Measurements from ENCODE around the gene PTPRCAP. TPM values are rescaled to one million over a fixed set of nuclear protein-coding genes. Genes with fewer than 3 reads are reported as not detected.

Gene PTPRCAP
- total and polyA plus RNA-seq, 3 experiments from 2014 or later: 145 to 1,075 (median 163) TPM

DNA sequence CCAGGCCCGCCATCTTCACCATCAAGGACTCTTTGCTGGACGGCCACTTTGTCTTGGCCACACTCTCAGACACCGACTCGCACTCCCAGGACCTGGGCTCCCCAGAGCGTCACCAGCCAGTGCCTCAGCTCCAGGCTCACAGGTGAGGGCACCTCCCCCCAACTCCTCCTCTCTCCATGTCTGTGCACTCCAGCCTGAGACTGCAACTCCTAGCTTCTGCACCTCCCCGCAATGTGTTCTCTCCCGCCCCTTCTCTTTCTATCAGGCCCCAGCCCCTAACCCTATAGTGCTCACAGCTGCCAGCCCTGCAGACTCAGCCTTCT lies 41.3 kb downstream of the PTPRCAP start:
- Histone ChIP-seq H3K4me1 (ENCODE audit: insufficient read depth, low read length) (peaks cover 52% of the 10 kb centered on the region), H3K4me3 (ENCODE audit: low read length) (no peak overlapping the region), H3K27ac (ENCODE audit: low read depth, low read length) (no peak overlapping the region), H3K36me3 (ENCODE audit: insufficient read depth, low read length) (peaks cover 24% of the 10 kb centered on the region), H3K9me3 (ENCODE audit: low read length) (no peaks in the 10 kb centered on the region), H3K27me3 (ENCODE audit: insufficient read depth, low read length, poor library complexity, severe bottlenecking) (no peaks in the 10 kb centered on the region)
- no peak for DNase-seq
- peaks cover 4 to 57% (median 4%) of the 10 kb centered on the region in 3 donors for H3K36me3 Mint-ChIP-seq
- no peaks in the 10 kb centered on the region for H3K27me3 Mint-ChIP-seq
- peak overlapping the region in 7 of 8 donors; percentile 42 to 95 (median 80) for H3K27ac Mint-ChIP-seq
- ChIA-PET POLR2A (interaction anchor here (0.6 to 0.7 kb wide), 2 partner anchors 13 to 44 kb away, joined by 3 to 4 read pairs; no protein-coding TSS in a partner anchor), CTCF (interaction anchor here (1.1 to 7.2 kb wide), 3 partner anchors 12 to 42 kb away, joined by 4 to 53 read pairs (median 6); partner anchors contain the start of gene PTPRCAP)
- peaks cover 38 to 72% (median 42%) of the 10 kb centered on the region in 3 donors for H3K4me1 Mint-ChIP-seq
- H3K4me3 Mint-ChIP-seq: peak overlapping the region in 2 of 7 donors; percentile 5 to 20
- H3K9me3 Mint-ChIP-seq: no peaks in the 10 kb centered on the region

DNA sequence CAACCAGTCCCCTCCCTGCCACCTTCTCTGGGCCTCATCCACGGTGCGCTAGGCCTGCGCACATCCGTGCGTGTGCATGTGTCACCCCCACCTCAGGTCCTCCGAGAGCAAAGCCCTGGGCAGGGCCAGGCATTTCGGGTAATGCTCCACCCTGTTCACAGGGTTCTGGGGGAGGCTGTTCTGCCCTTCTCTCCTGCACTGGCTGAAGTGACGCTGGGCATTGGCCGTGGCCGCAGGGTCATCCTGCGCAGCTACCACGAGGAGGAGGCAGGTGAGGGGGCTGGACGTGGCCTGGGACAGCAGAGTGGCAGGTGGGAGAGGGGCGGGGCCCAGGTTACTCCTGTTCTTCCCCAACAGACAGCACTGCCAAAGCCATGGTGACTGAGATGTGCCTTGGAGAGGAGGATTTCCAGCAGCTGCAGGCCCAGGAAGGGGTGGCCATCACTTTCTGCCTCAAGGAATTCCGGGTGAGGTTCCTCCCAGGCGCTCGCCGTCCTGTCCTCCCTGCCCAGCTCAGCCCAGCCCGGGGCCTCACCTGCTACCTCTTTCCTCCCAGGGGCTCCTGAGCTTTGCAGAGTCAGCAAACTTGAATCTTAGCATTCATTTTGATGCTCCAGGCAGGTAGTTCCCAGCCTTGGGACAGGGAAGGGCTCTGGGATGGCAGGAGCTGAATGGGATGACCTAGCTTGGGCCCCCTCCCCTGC lies 41.8 kb downstream of the PTPRCAP start:
- peaks cover 43 to 73% (median 44%) of the 10 kb centered on the region in 3 donors for H3K4me1 Mint-ChIP-seq
- CTCF ChIA-PET: interaction anchor here (1.4 to 7.2 kb wide), 2 partner anchors 12 to 42 kb away, joined by 4 to 53 read pairs; partner anchors contain the start of gene PTPRCAP
- Histone ChIP-seq H3K9me3 (ENCODE audit: low read length) (no peaks in the 10 kb centered on the region), H3K27ac (ENCODE audit: low read depth, low read length) (no peak overlapping the region), H3K4me1 (ENCODE audit: insufficient read depth, low read length) (peaks cover 53% of the 10 kb centered on the region), H3K36me3 (ENCODE audit: insufficient read depth, low read length) (peaks cover 24% of the 10 kb centered on the region), H3K27me3 (ENCODE audit: insufficient read depth, low read length, poor library complexity, severe bottlenecking) (no peaks in the 10 kb centered on the region), H3K4me3 (ENCODE audit: low read length) (no peak overlapping the region)
- POLR2A ChIA-PET: no interaction called here
- no peaks in the 10 kb centered on the region for H3K27me3 Mint-ChIP-seq
- DNase-seq: no peak
- H3K9me3 Mint-ChIP-seq: no peaks in the 10 kb centered on the region
- peaks cover 4 to 53% (median 4%) of the 10 kb centered on the region in 3 donors for H3K36me3 Mint-ChIP-seq
- peak overlapping the region in 5 of 8 donors; percentile 33 to 95 (median 80) for H3K27ac Mint-ChIP-seq
- H3K4me3 Mint-ChIP-seq: peak overlapping the region in 1 of 7 donors; percentile 78

DNA sequence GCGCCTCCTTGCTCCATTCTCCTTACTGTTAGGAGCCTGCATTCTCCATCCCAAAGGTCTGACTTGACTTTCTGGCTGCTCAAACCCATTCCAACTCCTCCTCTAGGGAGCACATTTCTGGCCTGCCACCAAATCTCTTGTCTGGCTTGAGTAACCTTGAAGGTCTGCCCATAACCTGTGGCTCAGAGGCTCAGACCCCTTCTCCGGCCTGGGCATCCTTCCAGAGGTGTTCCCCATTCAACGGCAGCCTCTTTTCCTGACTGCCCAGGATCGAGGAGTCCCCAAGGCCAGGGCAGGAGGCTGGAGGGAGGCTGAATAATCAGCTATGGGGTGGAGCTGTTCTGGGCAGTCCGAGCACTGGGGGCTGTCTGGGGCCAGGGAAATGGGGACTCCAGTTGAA lies 43.5 kb downstream of the PTPRCAP start:
- H3K36me3 Mint-ChIP-seq: peaks cover 4 to 39% (median 4%) of the 10 kb centered on the region in 3 donors
- ChIA-PET CTCF (interaction anchor here (0.8 kb wide), 1 partner anchor 20 kb away, joined by 3 read pairs; no protein-coding TSS in a partner anchor), POLR2A (interaction anchor here (1.4 kb wide), 1 partner anchor 10 kb away, joined by 3 read pairs; the partner anchor contains the start of gene TBC1D10C)
- no peaks in the 10 kb centered on the region for H3K9me3 Mint-ChIP-seq
- H3K36me3 ChIP-seq (ENCODE audit: insufficient read depth, low read length): peaks cover 18% of the 10 kb centered on the region
- no peak overlapping the region for H3K27ac ChIP-seq (ENCODE audit: low read depth, low read length)
- H3K4me1 ChIP-seq (ENCODE audit: insufficient read depth, low read length): peaks cover 42% of the 10 kb centered on the region
- no peaks in the 10 kb centered on the region for H3K9me3 ChIP-seq (ENCODE audit: low read length)
- H3K4me1 Mint-ChIP-seq: peaks cover 43 to 69% (median 48%) of the 10 kb centered on the region in 3 donors
- H3K4me3 Mint-ChIP-seq: peak overlapping the region; percentile 46 to 85 (median 61)
- no peaks in the 10 kb centered on the region for H3K27me3 Mint-ChIP-seq
- no peak overlapping the region for H3K4me3 ChIP-seq (ENCODE audit: low read length)
- peak overlapping the region in 5 of 8 donors; percentile 56 to 79 (median 75) for H3K27ac Mint-ChIP-seq
- no peaks in the 10 kb centered on the region for H3K27me3 ChIP-seq (ENCODE audit: insufficient read depth, low read length, poor library complexity, severe bottlenecking)
- DNase-seq: no peak

DNA sequence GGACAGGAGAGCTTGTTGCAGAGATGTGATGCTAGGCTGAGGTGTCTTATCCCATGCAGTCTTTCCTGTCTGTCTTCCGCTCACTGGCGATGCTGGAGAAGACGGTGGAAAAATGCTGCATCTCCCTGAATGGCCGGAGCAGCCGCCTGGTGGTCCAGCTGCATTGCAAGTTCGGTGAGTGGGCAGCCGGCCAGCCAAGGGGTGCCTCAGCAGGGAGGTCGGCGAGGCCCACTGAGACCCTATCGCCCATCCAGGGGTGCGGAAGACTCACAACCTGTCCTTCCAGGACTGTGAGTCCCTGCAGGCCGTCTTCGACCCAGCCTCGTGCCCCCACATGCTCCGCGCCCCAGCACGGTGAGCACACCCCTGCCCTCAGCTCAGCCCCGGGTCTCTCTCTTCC lies 44.0 kb downstream of the PTPRCAP start:
- peaks cover 43 to 66% (median 49%) of the 10 kb centered on the region in 3 donors for H3K4me1 Mint-ChIP-seq
- CTCF ChIA-PET: interaction anchor here (2.6 to 25.1 kb wide), 2 partner anchors 9 to 35 kb away, joined by 35 to 860 read pairs; partner anchors contain the start of genes POLD4, PPP1CA and TBC1D10C

DNA sequence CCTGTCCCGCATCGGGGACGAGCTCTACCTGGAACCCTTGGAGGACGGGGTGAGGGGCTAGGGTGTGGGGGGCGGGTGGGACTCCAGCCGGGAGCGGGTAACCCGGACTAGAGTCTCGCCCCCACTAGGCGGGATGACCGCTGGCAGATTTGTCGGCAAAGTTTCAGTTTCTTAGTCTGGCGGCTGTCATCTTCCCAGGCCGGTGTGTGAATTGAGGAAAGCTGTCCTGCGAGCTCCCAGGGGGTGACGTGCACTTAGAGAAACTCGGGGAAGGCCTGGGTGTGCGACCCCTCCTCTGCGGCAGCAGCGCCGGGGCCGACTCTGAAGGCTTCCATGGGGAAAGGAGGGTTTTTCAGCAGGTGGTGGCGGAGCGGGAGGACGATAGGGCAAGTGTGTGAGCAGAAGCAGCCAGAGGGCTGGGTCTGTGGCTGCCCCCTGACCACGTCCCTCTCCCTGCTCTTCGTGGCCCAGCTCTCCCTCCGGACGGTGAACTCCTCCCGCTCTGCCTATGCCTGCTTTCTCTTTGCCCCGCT lies 45.2 kb downstream of the PTPRCAP start:
- H3K9me3 ChIP-seq (ENCODE audit: low read length): no peaks in the 10 kb centered on the region
- POLR2A ChIA-PET: interaction anchor here (0.6 to 3.2 kb wide), 21 partner anchors 9 to 152 kb away, joined by 3 to 38 read pairs (median 6); partner anchors contain the start of genes AIP, CLCF1, CORO1B and POLD4
- Mint-ChIP-seq H3K9me3 (no peaks in the 10 kb centered on the region), H3K27me3 (no peaks in the 10 kb centered on the region), H3K36me3 (peaks cover 2 to 23% (median 4%) of the 10 kb centered on the region in 3 donors), H3K27ac (peak overlapping the region; percentile 50 to 96 (median 84)), H3K4me1 (peaks cover 34 to 54% (median 43%) of the 10 kb centered on the region in 3 donors), H3K4me3 (peak overlapping the region; percentile 86 to 94 (median 87))
- H3K4me1 ChIP-seq (ENCODE audit: insufficient read depth, low read length): peaks cover 32% of the 10 kb centered on the region
- CTCF ChIA-PET: interaction anchor here (1.0 to 25.1 kb wide), 12 partner anchors 11 to 113 kb away, joined by 3 to 860 read pairs (median 6); partner anchors contain the start of genes CORO1B, PITPNM1, POLD4 and PPP1CA
- peak overlapping the region; percentile 83 for H3K27ac ChIP-seq (ENCODE audit: low read depth, low read length)
- peaks cover under 1% of the 10 kb centered on the region for H3K36me3 ChIP-seq (ENCODE audit: insufficient read depth, low read length)
- no peaks in the 10 kb centered on the region for H3K27me3 ChIP-seq (ENCODE audit: insufficient read depth, low read length, poor library complexity, severe bottlenecking)
- H3K4me3 ChIP-seq (ENCODE audit: low read length): peak overlapping the region; percentile 96
- DNase-seq: no peak

More for the DNA sequence above, 44.0 kb downstream of the PTPRCAP start:
- H3K9me3 Mint-ChIP-seq: no peaks in the 10 kb centered on the region
- Histone ChIP-seq H3K27me3 (ENCODE audit: insufficient read depth, low read length, poor library complexity, severe bottlenecking) (no peaks in the 10 kb centered on the region), H3K4me3 (ENCODE audit: low read length) (no peak overlapping the region), H3K4me1 (ENCODE audit: insufficient read depth, low read length) (peaks cover 40% of the 10 kb centered on the region), H3K36me3 (ENCODE audit: insufficient read depth, low read length) (peaks cover 12% of the 10 kb centered on the region), H3K9me3 (ENCODE audit: low read length) (no peaks in the 10 kb centered on the region), H3K27ac (ENCODE audit: low read depth, low read length) (no peak overlapping the region)
- POLR2A ChIA-PET: interaction anchor here (0.6 to 3.1 kb wide), 3 partner anchors 10 to 48 kb away, joined by 3 to 25 read pairs (median 4); partner anchors contain the start of genes POLD4 and TBC1D10C
- peak overlapping the region in 3 of 8 donors; percentile 56 to 75 (median 66) for H3K27ac Mint-ChIP-seq
- peak overlapping the region in 6 of 7 donors; percentile 57 to 86 (median 74) for H3K4me3 Mint-ChIP-seq
- DNase-seq: no peak
- no peaks in the 10 kb centered on the region for H3K27me3 Mint-ChIP-seq
- peaks cover 2 to 35% (median 4%) of the 10 kb centered on the region in 3 donors for H3K36me3 Mint-ChIP-seq

DNA sequence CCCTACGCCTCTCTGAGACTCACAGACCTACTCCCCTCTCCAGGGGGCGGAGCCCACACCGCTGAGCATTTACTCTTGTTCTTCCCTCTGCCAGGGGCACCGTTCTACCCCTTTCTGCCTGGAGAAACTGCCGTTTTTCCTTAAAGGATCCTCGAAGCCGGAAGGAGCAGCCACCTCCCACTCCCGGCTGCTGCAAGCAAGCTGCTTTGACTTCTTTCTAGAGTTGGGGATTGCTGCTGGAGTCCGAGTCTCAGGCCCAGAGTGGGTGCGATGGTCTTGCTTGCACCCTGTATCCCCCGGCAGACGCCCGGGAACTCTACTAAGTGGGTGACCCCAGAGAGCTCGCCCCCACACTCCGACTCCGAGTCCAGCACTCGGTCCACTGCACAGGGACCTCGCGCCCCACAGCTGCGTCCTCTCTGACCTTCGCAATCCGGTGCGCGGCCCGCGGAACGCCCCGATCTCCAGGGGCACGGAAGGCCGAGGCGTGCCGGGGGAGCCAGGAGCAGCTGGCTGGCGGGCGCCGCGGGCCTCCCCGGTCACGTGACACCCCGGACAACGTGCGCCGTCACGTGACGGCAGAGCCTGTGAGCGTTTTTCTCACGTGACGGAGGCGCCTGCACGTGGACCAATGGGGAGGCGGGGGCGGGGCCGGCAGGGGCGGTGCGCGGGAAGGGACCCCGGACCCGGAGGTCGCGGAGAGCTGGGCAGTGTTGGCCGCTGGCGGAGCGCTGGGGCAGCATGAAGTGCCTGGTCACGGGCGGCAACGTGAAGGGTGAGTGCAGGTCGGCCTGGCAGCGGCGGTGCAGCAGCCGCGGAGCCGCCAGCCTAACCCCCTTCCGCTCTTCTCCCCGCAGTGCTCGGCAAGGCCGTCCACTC lies 45.9 kb downstream of the PTPRCAP start, which contains the start of gene RAD9A:
RAD9A (plus strand) TSS at position 683 of the 879 bp plus-strand sequence; CDS start at position 742, 59 bp downstream.
- peaks cover 25% of the 10 kb centered on the region for H3K4me1 ChIP-seq (ENCODE audit: insufficient read depth, low read length)
- Mint-ChIP-seq H3K27ac (peak within 1 kb of the TSS; percentile 80 to 96 (median 88)), H3K27me3 (no peaks in the 10 kb centered on the region), H3K4me3 (peak within 1 kb of the TSS; percentile 86 to 94 (median 87)), H3K9me3 (no peaks in the 10 kb centered on the region), H3K4me1 (peaks cover 30 to 48% (median 36%) of the 10 kb centered on the region in 3 donors), H3K36me3 (peaks cover 0 to 18% (median 0%) of the 10 kb centered on the region in 3 donors)
- peak within 1 kb of the TSS; percentile 83 for H3K27ac ChIP-seq (ENCODE audit: low read depth, low read length)
- no peaks in the 10 kb centered on the region for H3K36me3 ChIP-seq (ENCODE audit: insufficient read depth, low read length)
- no peaks in the 10 kb centered on the region for H3K9me3 ChIP-seq (ENCODE audit: low read length)
- no peaks in the 10 kb centered on the region for H3K27me3 ChIP-seq (ENCODE audit: insufficient read depth, low read length, poor library complexity, severe bottlenecking)
- ChIA-PET CTCF (interaction anchor here (1.0 to 25.1 kb wide), 13 partner anchors 10 to 906 kb away, joined by 3 to 860 read pairs (median 5); partner anchors contain the start of genes CORO1B, PITPNM1, POLD4 and PPP1CA), POLR2A (interaction anchor here (0.5 to 3.2 kb wide), 21 partner anchors 9 to 211 kb away, joined by 3 to 38 read pairs (median 6); partner anchors contain the start of genes AIP, CLCF1, CORO1B and POLD4)
- peak within 1 kb of the TSS; percentile 96 for H3K4me3 ChIP-seq (ENCODE audit: low read length)
- peak; percentile 88 to 96 (median 94) for DNase-seq

DNA sequence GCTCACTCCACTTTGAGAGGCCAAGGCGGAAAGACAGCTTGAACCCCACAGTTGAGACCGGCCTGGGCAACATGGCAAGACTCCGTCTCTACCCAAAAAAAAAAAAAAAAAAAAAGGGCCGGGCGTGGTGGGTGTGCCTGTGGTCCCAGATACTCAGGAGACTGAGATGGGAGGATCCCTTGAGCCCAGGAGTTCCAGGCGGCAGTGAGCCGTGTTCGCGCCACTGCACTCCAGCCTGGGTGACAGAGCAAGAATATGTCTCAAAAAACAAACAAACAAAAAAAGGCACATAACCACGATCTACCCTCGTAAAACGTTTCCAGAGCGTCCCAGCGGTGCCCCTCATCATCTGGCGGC lies 46.6 kb downstream of the PTPRCAP start:
- Mint-ChIP-seq H3K27ac (peak overlapping the region; percentile 71 to 90 (median 88)), H3K4me1 (peaks cover 27 to 42% (median 36%) of the 10 kb centered on the region in 3 donors), H3K36me3 (peaks cover 0 to 13% (median 0%) of the 10 kb centered on the region in 3 donors), H3K4me3 (peak overlapping the region; percentile 86 to 94 (median 87)), H3K27me3 (no peaks in the 10 kb centered on the region), H3K9me3 (no peaks in the 10 kb centered on the region)
- H3K36me3 ChIP-seq (ENCODE audit: insufficient read depth, low read length): no peaks in the 10 kb centered on the region
- H3K27ac ChIP-seq (ENCODE audit: low read depth, low read length): peak overlapping the region; percentile 83
- H3K4me1 ChIP-seq (ENCODE audit: insufficient read depth, low read length): peaks cover 21% of the 10 kb centered on the region
- ChIA-PET POLR2A (interaction anchor here (0.5 to 3.2 kb wide), 15 partner anchors 8 to 210 kb away, joined by 3 to 38 read pairs (median 7); partner anchors contain the start of genes AIP, POLD4, PPP1CA and PTPRCAP), CTCF (interaction anchor here (0.9 to 25.1 kb wide), 9 partner anchors 10 to 905 kb away, joined by 3 to 860 read pairs (median 6); partner anchors contain the start of genes CORO1B, PITPNM1, POLD4 and PPP1CA)
- no peaks in the 10 kb centered on the region for H3K27me3 ChIP-seq (ENCODE audit: insufficient read depth, low read length, poor library complexity, severe bottlenecking)
- no peaks in the 10 kb centered on the region for H3K9me3 ChIP-seq (ENCODE audit: low read length)
- peak overlapping the region; percentile 96 for H3K4me3 ChIP-seq (ENCODE audit: low read length)
- DNase-seq: no peak
